Testis (tissue), 2 donors: ENCODE data around the gene CCDC127.

Experiments used
- CTCF ChIP-seq, 3 experiments: fragments of 450-650 bp in 2 of 3; fragments of 200-600 bp in 1 of 3; sonication (generic) in 1 of 3; IDR thresholded peaks; one replicate each; pipeline ENCODE4 v1.5.1; 2016 to 2019; ENCODE audit warnings: antibody characterized with exemption in 3 of 3, mild to moderate bottlenecking in 2 of 3, moderate library complexity in 1 of 3
- POLR2A ChIP-seq: fragments of 450-650 bp; IDR thresholded peaks from one replicate; pipeline ENCODE4 v1.6.1; 2017; ENCODE audit warnings: antibody characterized with exemption, mild to moderate bottlenecking, moderate library complexity

- TF ChIP-seq POLR2A: no peak
- no peak for TF ChIP-seq CTCF (IDR thresholded peaks at IDR 0.05)
Observed at GRCh38 chr5:163841-164240, 54.1 kb downstream of the CCDC127 start.
